ENCODE data around the gene NBL1. TPM values are rescaled to one million over a fixed set of nuclear protein-coding genes. Genes with fewer than 3 reads are reported as not detected.

The NBL1 gene
- total RNA-seq, 1 experiment from 2014 or later = 117 TPM

DNA sequence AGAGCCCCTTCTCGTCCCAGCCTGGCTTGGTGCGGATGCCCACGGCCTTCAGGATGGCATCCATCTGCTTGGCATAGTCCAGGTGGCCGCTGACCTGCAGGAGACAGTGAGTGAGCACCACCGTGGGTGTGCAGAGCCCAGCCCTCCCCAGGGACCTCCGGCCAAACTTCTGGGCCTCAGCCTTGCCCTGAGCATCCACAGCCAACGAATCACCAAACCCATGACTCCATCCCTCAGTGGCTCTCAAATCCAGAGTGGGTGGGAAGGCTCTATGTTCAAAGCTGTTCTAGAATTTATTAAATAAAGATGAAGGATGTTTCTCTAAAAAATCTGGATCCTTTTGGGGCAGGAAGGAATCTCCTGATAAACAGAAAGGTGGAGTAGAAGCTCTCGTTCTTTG is 39.2 kb downstream of the NBL1 start:
- H3K4me3 ChIP-seq (ENCODE audit: low read length) = no peak overlapping the region
- no TSS peak for BruUV-seq (replicated peaks)
- intact Hi-C loops (cut with micrococcal nuclease) = no loop called here
- H3K27ac ChIP-seq (ENCODE audit: low read length) = no peak overlapping the region
- no peaks in the 10 kb centered on the region for H3K36me3 ChIP-seq (ENCODE audit: low read depth, low read length)
- no peaks in the 10 kb centered on the region for H3K9me3 ChIP-seq (ENCODE audit: low read length)
- H3F3A ChIP-seq (ENCODE audit: low read length, unreplicated experiment) = no peaks in the 10 kb centered on the region
- H3K79me2 ChIP-seq (ENCODE audit: low read length) = no peaks in the 10 kb centered on the region
- no peaks in the 10 kb centered on the region for H3K9me2 ChIP-seq (replicated peaks; ENCODE audit: low read length)
- H4K20me1 ChIP-seq (ENCODE audit: low read length) = no peaks in the 10 kb centered on the region
- H3K4me2 ChIP-seq (ENCODE audit: low read length) = no peak overlapping the region
- H3K4me1 ChIP-seq (ENCODE audit: insufficient read depth, low read length) = no peaks in the 10 kb centered on the region
- no peak for TF ChIP-seq CTCF (conservative IDR thresholded peaks at IDR 0.05; ENCODE audit: low read depth, low read length)
- H2AFZ ChIP-seq (ENCODE audit: low read length) = no peak overlapping the region
- no peaks in the 10 kb centered on the region for H3K27me3 ChIP-seq (ENCODE audit: low read length)
- POLR2A ChIA-PET (ENCODE audit: unreplicated experiment) = no interaction called here
- CTCF ChIA-PET = interaction anchor here (0.6 kb wide), 1 partner anchor 22 kb away, joined by 19 read pairs; no protein-coding TSS in a partner anchor
- H3K9ac ChIP-seq (ENCODE audit: low read length) = no peak overlapping the region
- DNase-seq = no peak
- ATAC-seq = no peak

DNA sequence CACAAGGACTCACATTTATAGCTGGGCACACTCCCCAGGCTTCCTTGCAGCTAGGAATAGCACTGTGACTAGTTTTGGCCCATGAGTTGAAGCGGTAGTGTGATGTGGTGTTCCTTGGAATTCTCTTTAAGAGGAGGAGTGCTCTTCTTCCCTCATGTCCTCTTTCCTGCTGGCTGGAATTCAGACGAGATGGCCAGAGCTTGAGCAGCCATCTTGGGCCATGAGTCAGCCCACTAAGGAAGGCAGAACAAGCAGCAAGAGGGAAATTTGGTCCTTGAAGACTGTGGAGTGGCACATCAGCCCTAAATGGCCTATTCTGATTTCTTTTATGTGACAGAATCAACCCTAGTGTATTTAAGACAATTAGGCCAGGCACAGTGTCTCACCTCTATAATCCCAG is 40.6 kb downstream of the NBL1 start:
- no peaks in the 10 kb centered on the region for H3K79me2 ChIP-seq (ENCODE audit: low read length)
- CTCF ChIA-PET = no interaction called here
- no peaks in the 10 kb centered on the region for H3F3A ChIP-seq (ENCODE audit: low read length, unreplicated experiment)
- H3K36me3 ChIP-seq (ENCODE audit: low read depth, low read length) = no peaks in the 10 kb centered on the region
- DNase-seq = no peak
- H3K9me2 ChIP-seq (replicated peaks; ENCODE audit: low read length) = no peaks in the 10 kb centered on the region
- H3K4me3 ChIP-seq (ENCODE audit: low read length) = no peak overlapping the region
- no peak overlapping the region for H3K27ac ChIP-seq (ENCODE audit: low read length)
- POLR2A ChIA-PET (ENCODE audit: unreplicated experiment) = no interaction called here
- no TSS peak for BruUV-seq (replicated peaks)
- no peak for TF ChIP-seq CTCF (conservative IDR thresholded peaks at IDR 0.05; ENCODE audit: low read depth, low read length)
- TF ChIP-seq EZH2phosphoT487 (IDR thresholded peaks at IDR 0.05; ENCODE audit: borderline replicate concordance, low read length) = no peak
- TF ChIP-seq EZH2 (IDR thresholded peaks at IDR 0.05; ENCODE audit: low read length, unreplicated experiment) = no peak
- no peak overlapping the region for H3K4me2 ChIP-seq (ENCODE audit: low read length)
- intact Hi-C loops (cut with micrococcal nuclease) = no loop called here
- no peaks in the 10 kb centered on the region for H3K4me1 ChIP-seq (ENCODE audit: insufficient read depth, low read length)
- H2AFZ ChIP-seq (ENCODE audit: low read length) = no peak overlapping the region
- H3K27me3 ChIP-seq (ENCODE audit: low read length) = no peaks in the 10 kb centered on the region
- no peaks in the 10 kb centered on the region for H4K20me1 ChIP-seq (ENCODE audit: low read length)
- H3K9me3 ChIP-seq (ENCODE audit: low read length) = no peaks in the 10 kb centered on the region
- no peak overlapping the region for H3K9ac ChIP-seq (ENCODE audit: low read length)
- ATAC-seq = no peak

- BruUV-seq (replicated peaks) = no TSS peak
- Histone ChIP-seq H3K4me1 (ENCODE audit: insufficient read depth, low read length) (no peaks in the 10 kb centered on the region), H3K9ac (ENCODE audit: low read length) (no peak overlapping the region), H3K9me2 (replicated peaks; ENCODE audit: low read length) (no peaks in the 10 kb centered on the region), H3K27ac (ENCODE audit: low read length) (no peak overlapping the region), H3K79me2 (ENCODE audit: low read length) (no peaks in the 10 kb centered on the region), H3K9me3 (ENCODE audit: low read length) (no peaks in the 10 kb centered on the region), H3F3A (ENCODE audit: low read length, unreplicated experiment) (no peaks in the 10 kb centered on the region), H3K4me2 (ENCODE audit: low read length) (no peak overlapping the region), H3K27me3 (ENCODE audit: low read length) (no peaks in the 10 kb centered on the region), H3K4me3 (ENCODE audit: low read length) (no peak overlapping the region), H2AFZ (ENCODE audit: low read length) (no peak overlapping the region), H3K36me3 (ENCODE audit: low read depth, low read length) (no peaks in the 10 kb centered on the region), H4K20me1 (ENCODE audit: low read length) (no peaks in the 10 kb centered on the region)
- POLR2A ChIA-PET (ENCODE audit: unreplicated experiment) = no interaction called here
- DNase-seq (no peak), ATAC-seq (no peak)
- TF ChIP-seq CTCF (conservative IDR thresholded peaks at IDR 0.05; ENCODE audit: low read depth, low read length) = no peak
- TF ChIP-seq EZH2phosphoT487 (IDR thresholded peaks at IDR 0.05; ENCODE audit: borderline replicate concordance, low read length) = no peak
- no peak for TF ChIP-seq EZH2 (IDR thresholded peaks at IDR 0.05; ENCODE audit: low read length, unreplicated experiment)
- CTCF ChIA-PET = no interaction called here
- intact Hi-C loops (cut with micrococcal nuclease) = no loop called here
Observed at GRCh38 chr1:19685994-19686393, 41.9 kb downstream of the NBL1 start.

All from PC-3 (cell line).